Type B pancreatic cell (in vitro differentiated cells): ENCODE measurements around the gene SPAG8. TPM values are rescaled to one million over a fixed set of nuclear protein-coding genes. Genes with fewer than 3 reads are reported as not detected.
A peak's percentile ranks its signal among the peaks of the same experiment; 100 is the strongest.

Source experiments
- DNase-seq: peaks from one replicate; pipeline ENCODE4 v3.0.0; 2021; ENCODE audit warnings: mixed read lengths; ENCODE audit not compliant: unreplicated experiment; ENCODE audit errors: extremely low spot score
- H3K27ac Mint-ChIP-seq: 2 replicates; pipeline ENCODE4 v1.8.0; 2021; ENCODE audit warnings: mild to moderate bottlenecking, mixed read lengths
- H3K27me3 Mint-ChIP-seq: 2 replicates; pipeline ENCODE4 v1.8.0; 2021; ENCODE audit warnings: mixed read lengths
- H3K36me3 Mint-ChIP-seq: 2 replicates; pipeline ENCODE4 v1.8.0; 2021; ENCODE audit warnings: mixed read lengths
- H3K4me1 Mint-ChIP-seq: one replicate; pipeline ENCODE4 v1.8.0; 2021; ENCODE audit warnings: mixed read lengths; ENCODE audit not compliant: unreplicated experiment
- H3K4me3 Mint-ChIP-seq: 2 replicates; pipeline ENCODE4 v1.8.0; 2021; ENCODE audit warnings: mild to moderate bottlenecking, mixed read lengths
- H3K9me3 Mint-ChIP-seq: 2 replicates; pipeline ENCODE4 v1.8.0; 2021; ENCODE audit warnings: mixed read lengths
- total RNA-seq: library from RNA; stranded (reverse); gene quantifications from 2 replicates; pipeline ENCODE4 v1.2.1, GENCODE V29; 2021; ENCODE audit warnings: low replicate concordance
- TF ChIP-seq, protein P1 (sequence below): fragments of 200-600 bp; sonication (generic); conservative IDR thresholded peaks from 2 replicates; pipeline ENCODE4 v1.5.0; 2021; ENCODE audit warnings: antibody characterized with exemption, mild to moderate bottlenecking

The SPAG8 gene
- total RNA-seq, 1 donor from 2014 or later: 14.2 TPM

DNA sequence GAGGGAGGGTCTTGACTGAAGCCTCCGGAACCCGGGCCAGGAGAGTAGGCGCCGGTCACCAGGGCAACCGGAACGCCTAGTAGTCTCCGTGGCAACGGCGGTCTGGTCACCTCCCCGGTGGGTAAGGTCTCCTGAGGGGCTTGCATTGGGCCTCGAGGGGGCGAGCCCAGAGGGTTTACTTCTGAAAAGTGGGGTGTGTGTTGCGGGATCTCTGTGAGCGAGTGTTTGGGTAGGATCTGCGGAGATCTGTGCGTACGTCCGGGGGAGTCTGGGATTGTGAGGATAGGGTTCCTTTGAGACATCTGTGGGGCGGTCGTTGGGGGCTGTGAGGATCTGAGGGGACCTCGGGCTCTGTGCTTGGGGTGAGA lies 16.6 kb upstream of the SPAG8 start, which contains the start of gene FAM221B:
Gene FAM221B, minus strand, starts transcription at position 17 of the 368 bp plus-strand sequence. CDS start 2,571 bp downstream, outside the sequence.
- Mint-ChIP-seq H3K9me3 (no peaks in the 10 kb centered on the region), H3K27ac (peak within 1 kb of the TSS; percentile 96), H3K4me3 (peak within 1 kb of the TSS; percentile 97), H3K36me3 (no peaks in the 10 kb centered on the region), H3K4me1 (peaks cover 52% of the 10 kb centered on the region), H3K27me3 (no peaks in the 10 kb centered on the region)
- TF ChIP-seq, protein P1, sequence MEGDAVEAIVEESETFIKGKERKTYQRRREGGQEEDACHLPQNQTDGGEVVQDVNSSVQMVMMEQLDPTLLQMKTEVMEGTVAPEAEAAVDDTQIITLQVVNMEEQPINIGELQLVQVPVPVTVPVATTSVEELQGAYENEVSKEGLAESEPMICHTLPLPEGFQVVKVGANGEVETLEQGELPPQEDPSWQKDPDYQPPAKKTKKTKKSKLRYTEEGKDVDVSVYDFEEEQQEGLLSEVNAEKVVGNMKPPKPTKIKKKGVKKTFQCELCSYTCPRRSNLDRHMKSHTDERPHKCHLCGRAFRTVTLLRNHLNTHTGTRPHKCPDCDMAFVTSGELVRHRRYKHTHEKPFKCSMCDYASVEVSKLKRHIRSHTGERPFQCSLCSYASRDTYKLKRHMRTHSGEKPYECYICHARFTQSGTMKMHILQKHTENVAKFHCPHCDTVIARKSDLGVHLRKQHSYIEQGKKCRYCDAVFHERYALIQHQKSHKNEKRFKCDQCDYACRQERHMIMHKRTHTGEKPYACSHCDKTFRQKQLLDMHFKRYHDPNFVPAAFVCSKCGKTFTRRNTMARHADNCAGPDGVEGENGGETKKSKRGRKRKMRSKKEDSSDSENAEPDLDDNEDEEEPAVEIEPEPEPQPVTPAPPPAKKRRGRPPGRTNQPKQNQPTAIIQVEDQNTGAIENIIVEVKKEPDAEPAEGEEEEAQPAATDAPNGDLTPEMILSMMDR: no peak
- no peak for DNase-seq

DNA sequence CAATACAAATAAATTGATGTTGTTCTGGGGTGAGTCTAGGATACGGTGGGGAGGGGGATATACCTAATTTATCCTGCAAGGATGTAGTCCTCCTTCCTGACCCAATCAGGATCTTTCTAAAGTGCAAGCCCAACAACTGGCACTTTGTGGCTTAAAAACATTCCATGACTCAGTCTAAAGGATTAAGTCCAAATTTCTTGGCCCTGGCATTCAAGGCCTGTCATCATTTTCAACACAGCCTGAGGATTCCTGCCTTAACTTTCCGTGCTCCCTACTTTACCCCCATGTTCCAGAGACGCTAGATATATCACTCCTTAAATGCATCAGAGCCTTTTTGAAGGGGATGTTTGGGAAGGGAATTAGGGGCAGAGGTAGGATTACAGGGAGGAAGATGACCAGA lies 15.4 kb upstream of the SPAG8 start:
- TF ChIP-seq, protein P1: no peak
- Mint-ChIP-seq H3K27me3 (no peaks in the 10 kb centered on the region), H3K9me3 (no peaks in the 10 kb centered on the region), H3K4me3 (peak overlapping the region; percentile 28), H3K27ac (no peak overlapping the region), H3K36me3 (no peaks in the 10 kb centered on the region), H3K4me1 (peaks cover 40% of the 10 kb centered on the region)
- no peak for DNase-seq

DNA sequence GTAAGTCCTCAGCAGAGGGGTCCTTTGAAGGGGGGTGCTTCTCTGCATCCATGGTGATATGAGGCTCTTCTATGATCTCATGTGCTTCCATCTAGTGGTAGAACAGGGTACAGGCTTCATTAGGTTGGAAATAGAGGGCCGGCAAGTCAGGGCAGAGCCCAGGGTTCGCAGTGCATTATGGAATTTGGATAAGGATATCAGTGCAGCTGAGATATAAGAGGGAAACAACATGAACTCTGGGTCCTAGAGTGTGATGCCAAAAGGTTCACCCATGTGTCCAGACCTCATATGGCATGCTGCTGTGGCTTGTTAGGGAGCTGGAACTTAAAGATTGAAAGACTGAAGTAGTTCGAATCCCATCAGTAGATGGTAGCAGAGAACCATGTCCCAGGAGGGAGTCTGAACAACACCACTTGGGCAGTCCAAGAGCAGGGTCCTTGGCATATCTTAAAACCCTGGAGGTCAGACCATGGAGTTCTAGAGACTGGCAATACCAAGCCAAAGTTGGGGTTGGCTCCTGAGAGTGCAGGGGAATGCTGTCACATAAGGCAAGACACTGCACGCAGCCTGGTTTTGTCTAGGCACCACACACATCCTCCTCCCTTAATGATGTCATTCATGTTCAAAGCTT lies 14.1 kb upstream of the SPAG8 start:
- TF ChIP-seq, protein P1: peak; percentile 74
- peaks cover 30% of the 10 kb centered on the region for H3K4me1 Mint-ChIP-seq
- no peaks in the 10 kb centered on the region for H3K27me3 Mint-ChIP-seq
- H3K36me3 Mint-ChIP-seq: no peaks in the 10 kb centered on the region
- H3K27ac Mint-ChIP-seq: peak overlapping the region; percentile 1
- no peaks in the 10 kb centered on the region for H3K9me3 Mint-ChIP-seq
- peak overlapping the region; percentile 74 for H3K4me3 Mint-ChIP-seq
- DNase-seq: no peak

DNA sequence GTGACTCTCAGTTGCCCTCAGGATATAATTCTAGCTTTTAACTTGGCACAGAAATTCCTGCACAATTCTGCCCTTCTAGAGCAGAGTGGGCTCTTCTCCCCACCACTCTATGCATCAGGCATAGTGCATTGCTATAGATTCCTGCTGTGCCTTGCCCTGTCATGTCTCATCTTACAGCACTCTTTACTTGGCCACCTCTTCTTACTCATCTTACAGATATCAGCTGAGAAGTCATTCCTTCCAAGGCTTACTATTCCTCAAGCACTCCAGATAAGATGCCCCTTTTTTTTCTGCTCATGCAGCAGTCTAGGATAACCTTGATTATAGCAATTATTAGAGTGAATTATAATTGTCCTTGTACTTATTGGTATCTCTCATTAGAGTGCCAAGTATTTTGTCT lies 10.9 kb upstream of the SPAG8 start:
- no peaks in the 10 kb centered on the region for H3K9me3 Mint-ChIP-seq
- no peak overlapping the region for H3K27ac Mint-ChIP-seq
- H3K4me1 Mint-ChIP-seq: peaks cover 5% of the 10 kb centered on the region
- no peaks in the 10 kb centered on the region for H3K36me3 Mint-ChIP-seq
- DNase-seq: no peak
- TF ChIP-seq, protein P1: no peak
- no peaks in the 10 kb centered on the region for H3K27me3 Mint-ChIP-seq
- H3K4me3 Mint-ChIP-seq: no peak overlapping the region

DNA sequence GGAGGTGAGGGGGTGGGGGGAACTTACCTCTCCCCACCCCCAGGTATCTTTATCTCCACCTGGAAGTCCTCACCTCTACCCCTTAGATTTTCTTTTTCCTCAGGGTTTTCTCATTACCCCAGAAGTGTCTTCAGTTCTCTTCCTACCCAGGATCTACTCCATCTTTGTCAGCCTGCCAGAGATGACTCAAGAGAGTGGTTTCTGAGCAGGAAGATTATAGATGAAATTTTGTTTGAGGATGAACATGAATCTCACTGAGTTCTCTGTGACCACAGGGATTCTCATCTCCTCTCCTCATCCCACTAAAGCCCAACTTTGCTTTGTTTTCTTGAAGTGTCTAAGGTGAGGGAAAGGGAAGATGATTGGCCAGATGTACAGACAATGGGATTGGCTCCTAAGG lies 8.0 kb upstream of the SPAG8 start:
- TF ChIP-seq, protein P1: no peak
- no peak overlapping the region for H3K27ac Mint-ChIP-seq
- H3K27me3 Mint-ChIP-seq: no peaks in the 10 kb centered on the region
- no peak overlapping the region for H3K4me3 Mint-ChIP-seq
- no peak for DNase-seq
- peaks cover 10% of the 10 kb centered on the region for H3K4me1 Mint-ChIP-seq
- peaks cover 3% of the 10 kb centered on the region for H3K9me3 Mint-ChIP-seq
- H3K36me3 Mint-ChIP-seq: no peaks in the 10 kb centered on the region
